ENCODE results near the gene RUFY4. TPM values are rescaled to one million over a fixed set of nuclear protein-coding genes. Genes with fewer than 3 reads are reported as not detected.
"Not testable (repeated sequence)": the region's sequence is repeated elsewhere in the genome, so short reads cannot be mapped to it uniquely, and the experiment has no call there.

The RUFY4 gene
- total RNA-seq (2014; rRNA removed; shearing (Covaris generic)) (0.04 TPM in 1 of 2 replicates, not detected in the other), polyA plus RNA-seq (2016; fragmentation: Nextera tagmentation; extraction: Ambion mirVana) (0.27 and 0.89 TPM in 2 replicates)
- long read RNA-seq: 0 reads

DNA sequence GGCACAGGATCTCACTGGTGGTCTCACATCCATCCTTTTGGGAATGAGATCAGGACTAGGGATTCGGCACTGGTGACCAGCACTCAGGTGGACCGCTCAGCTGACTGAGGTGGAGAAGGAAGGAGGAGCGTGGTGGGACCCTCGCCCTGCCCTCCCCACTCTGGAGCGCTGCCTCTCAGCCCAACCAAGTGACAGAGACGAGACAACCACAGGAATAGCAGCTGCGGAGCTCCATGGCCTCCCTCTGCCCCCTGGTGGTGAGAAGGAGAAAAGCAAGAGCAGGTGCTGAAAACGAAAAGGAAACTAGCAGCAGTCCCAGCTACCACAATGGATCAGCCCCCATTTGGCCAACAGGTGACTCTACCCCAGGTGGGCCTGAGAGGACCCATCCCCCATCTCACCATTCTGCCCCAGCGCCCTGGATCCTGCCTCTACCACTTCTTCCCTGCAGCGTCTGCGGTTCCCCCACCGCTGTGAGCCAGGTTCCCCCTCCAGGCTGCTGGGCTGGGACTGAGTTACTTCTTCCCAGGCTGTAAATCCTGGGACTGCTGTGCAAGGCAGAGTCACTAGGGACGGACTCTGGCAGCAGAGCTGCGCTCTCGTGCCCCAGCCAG is at the start of gene RUFY4:
Gene RUFY4, plus strand, starts transcription at position 533 of the 614 bp plus-strand sequence. CDS start 1,353 bp downstream, outside the sequence.
- not testable (repeated sequence) for H3K9me3 Mint-ChIP-seq; H3K36me3 Mint-ChIP-seq (ENCODE audit: low read depth)

DNA sequence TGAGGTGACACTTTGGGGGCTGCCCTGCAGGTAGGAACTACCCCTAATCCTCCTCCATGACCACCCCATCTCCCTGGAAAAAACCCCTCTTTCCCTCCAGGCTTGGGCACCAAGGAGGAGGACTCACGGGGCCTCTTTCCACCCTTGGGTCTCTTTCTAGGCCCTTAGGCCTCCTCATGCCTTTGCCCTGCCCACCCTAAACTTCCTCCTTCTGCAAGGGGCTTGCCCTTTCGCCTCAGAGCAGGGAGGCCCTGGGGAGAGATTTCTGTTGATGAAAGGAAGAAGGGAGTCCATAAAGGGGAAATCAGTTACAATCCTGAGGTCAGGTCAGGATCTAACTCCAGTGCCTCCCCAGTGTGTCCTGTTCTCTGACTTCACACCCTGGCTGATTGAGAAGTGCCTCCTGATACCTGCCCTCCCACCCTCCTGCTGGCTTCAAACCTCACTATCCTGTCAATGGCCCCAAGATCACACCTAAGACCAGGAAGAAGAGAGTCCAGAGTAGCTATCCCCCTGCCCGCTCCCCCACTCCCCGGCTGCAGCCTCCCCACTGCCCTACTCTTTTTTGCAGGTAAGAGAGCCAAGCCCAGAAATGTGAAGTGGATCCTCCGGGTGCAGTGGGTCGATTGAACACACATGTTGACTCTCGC is 49.5 kb upstream of the RUFY4 start:
- no peak overlapping the region for H3K27ac Mint-ChIP-seq
- Histone ChIP-seq H3K36me3 (ENCODE audit: insufficient read depth) (no peaks in the 10 kb centered on the region), H3K27ac (ENCODE audit: low read depth) (no peak overlapping the region), H3K79me2 (replicated peaks; ENCODE audit: insufficient read depth) (no peaks in the 10 kb centered on the region), H3K27me3 (ENCODE audit: insufficient read depth) (no peaks in the 10 kb centered on the region), H3K9me2 (ENCODE audit: insufficient read depth) (no peaks in the 10 kb centered on the region), H2AFZ (no peak overlapping the region), H3K4me1 (ENCODE audit: insufficient read depth) (no peaks in the 10 kb centered on the region), H4K20me1 (replicated peaks; ENCODE audit: insufficient read depth) (no peaks in the 10 kb centered on the region), H3K4me3 (no peak overlapping the region), H3K4me2 (no peak overlapping the region), H3F3A (replicated peaks; ENCODE audit: low read depth) (no peaks in the 10 kb centered on the region)
- peaks cover 48% of the 10 kb centered on the region for H3K4me1 Mint-ChIP-seq
- H3K9me3 Mint-ChIP-seq: no peaks in the 10 kb centered on the region
- ATAC-seq: no peak
- H3K36me3 Mint-ChIP-seq (ENCODE audit: low read depth): no peaks in the 10 kb centered on the region; the same call in 2 of the 3 replicates
- DNase-seq (ENCODE audit: low spot score): no peak
- no peak overlapping the region for H3K4me3 Mint-ChIP-seq
- peaks cover 19% of the 10 kb centered on the region for H3K27me3 Mint-ChIP-seq (ENCODE audit: insufficient read depth, low read depth, poor library complexity)
- TF ChIP-seq EZH2 (IDR thresholded peaks at IDR 0.05; ENCODE audit: low read depth, unreplicated experiment) (no peak), STAT1 (IDR thresholded peaks at IDR 0.05; ENCODE audit: unreplicated experiment) (no peak), NANOG (IDR thresholded peaks at IDR 0.05; ENCODE audit: borderline replicate concordance) (no peak), ZNF462 (CRISPR knock-in tag; IDR thresholded peaks at IDR 0.05) (no peak), ZNF114 (CRISPR knock-in tag; IDR thresholded peaks at IDR 0.05) (no peak), ZNF331 (CRISPR knock-in tag; IDR thresholded peaks at IDR 0.05; ENCODE audit: low read depth) (no peak)
- TF ChIP-seq, protein P1, sequence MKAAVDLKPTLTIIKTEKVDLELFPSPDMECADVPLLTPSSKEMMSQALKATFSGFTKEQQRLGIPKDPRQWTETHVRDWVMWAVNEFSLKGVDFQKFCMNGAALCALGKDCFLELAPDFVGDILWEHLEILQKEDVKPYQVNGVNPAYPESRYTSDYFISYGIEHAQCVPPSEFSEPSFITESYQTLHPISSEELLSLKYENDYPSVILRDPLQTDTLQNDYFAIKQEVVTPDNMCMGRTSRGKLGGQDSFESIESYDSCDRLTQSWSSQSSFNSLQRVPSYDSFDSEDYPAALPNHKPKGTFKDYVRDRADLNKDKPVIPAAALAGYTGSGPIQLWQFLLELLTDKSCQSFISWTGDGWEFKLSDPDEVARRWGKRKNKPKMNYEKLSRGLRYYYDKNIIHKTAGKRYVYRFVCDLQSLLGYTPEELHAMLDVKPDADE (IDR thresholded peaks at IDR 0.05): no peak

More for the DNA sequence above, at the start of gene RUFY4:
- H2AFZ ChIP-seq: peak within 1 kb of the TSS; percentile 83; the same call in 1 of the 2 replicates
- not testable (repeated sequence) for H3K4me1 ChIP-seq (ENCODE audit: insufficient read depth); H3K27ac Mint-ChIP-seq; H4K20me1 ChIP-seq (replicated peaks; ENCODE audit: insufficient read depth); H3K79me2 ChIP-seq (replicated peaks; ENCODE audit: insufficient read depth); H3K36me3 ChIP-seq (ENCODE audit: insufficient read depth); H3K27ac ChIP-seq (ENCODE audit: low read depth); H3K27me3 ChIP-seq (ENCODE audit: insufficient read depth); H3F3A ChIP-seq (replicated peaks; ENCODE audit: low read depth); H3K9me2 ChIP-seq (ENCODE audit: insufficient read depth)
- Mint-ChIP-seq H3K4me3 (peak within 1 kb of the TSS; percentile 56), H3K27me3 (ENCODE audit: insufficient read depth, low read depth, poor library complexity) (peaks cover 14% of the 10 kb centered on the region), H3K4me1 (peaks cover 17% of the 10 kb centered on the region)
- TF ChIP-seq, protein P2, sequence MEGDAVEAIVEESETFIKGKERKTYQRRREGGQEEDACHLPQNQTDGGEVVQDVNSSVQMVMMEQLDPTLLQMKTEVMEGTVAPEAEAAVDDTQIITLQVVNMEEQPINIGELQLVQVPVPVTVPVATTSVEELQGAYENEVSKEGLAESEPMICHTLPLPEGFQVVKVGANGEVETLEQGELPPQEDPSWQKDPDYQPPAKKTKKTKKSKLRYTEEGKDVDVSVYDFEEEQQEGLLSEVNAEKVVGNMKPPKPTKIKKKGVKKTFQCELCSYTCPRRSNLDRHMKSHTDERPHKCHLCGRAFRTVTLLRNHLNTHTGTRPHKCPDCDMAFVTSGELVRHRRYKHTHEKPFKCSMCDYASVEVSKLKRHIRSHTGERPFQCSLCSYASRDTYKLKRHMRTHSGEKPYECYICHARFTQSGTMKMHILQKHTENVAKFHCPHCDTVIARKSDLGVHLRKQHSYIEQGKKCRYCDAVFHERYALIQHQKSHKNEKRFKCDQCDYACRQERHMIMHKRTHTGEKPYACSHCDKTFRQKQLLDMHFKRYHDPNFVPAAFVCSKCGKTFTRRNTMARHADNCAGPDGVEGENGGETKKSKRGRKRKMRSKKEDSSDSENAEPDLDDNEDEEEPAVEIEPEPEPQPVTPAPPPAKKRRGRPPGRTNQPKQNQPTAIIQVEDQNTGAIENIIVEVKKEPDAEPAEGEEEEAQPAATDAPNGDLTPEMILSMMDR (conservative IDR thresholded peaks at IDR 0.05; ENCODE audit: low read depth in 2 of 2): peak; percentile 73 to 84
- ATAC-seq: peak; percentile 80
- peak; percentile 88 for DNase-seq (ENCODE audit: low spot score)
- peak within 1 kb of the TSS; percentile 72 for H3K4me2 ChIP-seq
- peak within 1 kb of the TSS; percentile 40; the same call in 1 of the 2 replicates for H3K4me3 ChIP-seq

Measured in GM23338 (cell line).